HepG2 (cell line): ENCODE data around the gene MRNIP. TPM values are rescaled to one million over a fixed set of nuclear protein-coding genes. Genes with fewer than 3 reads are reported as not detected.
A peak's percentile ranks its signal among the peaks of the same experiment; 100 is the strongest.

Source experiments
- ATAC-seq: fragments of 200-7000 bp; cut with Tn5 transposase; 3 replicates; pipeline ENCODE4 v1.9.1; 2020; ENCODE audit warnings: mild to moderate bottlenecking, moderate library complexity
- BruUV-seq: library from RNA; stranded (reverse); fragments of 400-500 nt; replicated peaks from 2 replicates; lab custom pipeline; 2021; lab: Mats Ljungman, UMichigan
- CTCF ChIA-PET: fragments of 300-600 bp; formaldehyde crosslinking; extraction: SDS; loops from one replicate; lab custom pipeline; 2021; ENCODE audit warnings: low total read pairs, inconsistent platforms, low intra/inter-chr PET ratio; lab: Yijun Ruan, JAX
- POLR2A ChIA-PET: fragments of 350-600 bp; sonication (Branson Sonifier 250); formaldehyde crosslinking; loops from one replicate; lab custom pipeline; 2020; ENCODE audit warnings: antibody characterized with exemption, inconsistent platforms; lab: Yijun Ruan, JAX
- DNase-seq: peaks from one replicate; pipeline ENCODE4 v3.0.0-alpha.2; 2015; ENCODE audit warnings: low spot score
- FAIRE-seq: peaks from 3 replicates; lab custom pipeline; 2011; peaks lifted over from hg19 to GRCh38; lab: Jason Lieb, UNC
- H2AFZ ChIP-seq: one replicate; pipeline ENCODE4 v1.6.1; 2011; ENCODE audit warnings: low read length, inconsistent platforms
- H3K27ac ChIP-seq: fragments of 300-600 bp; 3 replicates; pipeline ENCODE4 v1.8.0; 2011; ENCODE audit warnings: mixed run types, mild to moderate bottlenecking, mixed read lengths, low read length, inconsistent platforms; ENCODE audit not compliant: insufficient read depth; ENCODE audit errors: extremely low read length
- H3K27me3 ChIP-seq, 2 experiments: fragments of 200-600 bp in 1 of 2; 2 replicates in 1 of 2; 3 replicates in 1 of 2; pipeline versions ENCODE4 v1.6.0 to v1.8.0; 2011; ENCODE audit warnings: low read length in 2 of 2, mild to moderate bottlenecking in 2 of 2, moderate library complexity in 2 of 2, inconsistent platforms in 1 of 2; ENCODE audit not compliant: insufficient read depth in 2 of 2, control insufficient read depth in 1 of 2
- H3K36me3 ChIP-seq, 2 experiments: fragments of 200-600 bp in 1 of 2; replicated peaks in 1 of 2; 2 replicates in 1 of 2; 3 replicates in 1 of 2; pipeline versions ENCODE4 v1.5.1 to v1.8.0; 2011; ENCODE audit warnings: low read length in 2 of 2, inconsistent platforms in 1 of 2; ENCODE audit not compliant: insufficient read depth in 2 of 2, control insufficient read depth in 1 of 2
- H3K4me1 ChIP-seq: 2 replicates; pipeline ENCODE4 v1.5.1; 2012; ENCODE audit warnings: low read length, inconsistent platforms; ENCODE audit not compliant: insufficient read depth
- H3K4me2 ChIP-seq: 2 replicates; pipeline ENCODE4 v1.6.0; 2011; ENCODE audit warnings: low read depth, low read length, inconsistent platforms
- H3K4me3 ChIP-seq, 3 experiments: fragments of 200-600 bp in 1 of 3; sonication (generic), shearing (Covaris generic) in 1 of 3; replicated peaks in 1 of 3; 2 replicates each; pipeline ENCODE4 v1.5.1; 2011 to 2016; ENCODE audit warnings: low read length in 3 of 3, inconsistent platforms in 2 of 3, low read depth in 2 of 3, mild to moderate bottlenecking in 2 of 3, control low read depth in 1 of 3, mixed read lengths in 1 of 3; ENCODE audit not compliant: insufficient read depth in 1 of 3
- H3K79me2 ChIP-seq: one replicate; pipeline ENCODE4 v1.6.1; 2011; ENCODE audit warnings: low read length, inconsistent platforms; ENCODE audit not compliant: insufficient read depth
- H3K9ac ChIP-seq: 2 replicates; pipeline ENCODE4 v1.6.0; 2011; ENCODE audit warnings: mild to moderate bottlenecking, low read depth, low read length, inconsistent platforms; ENCODE audit not compliant: insufficient read depth
- H3K9me3 ChIP-seq: 2 replicates; pipeline ENCODE4 v1.5.1; 2012; ENCODE audit warnings: mild to moderate bottlenecking, low read length
- H4K20me1 ChIP-seq: 2 replicates; pipeline ENCODE4 v1.6.0; 2011; ENCODE audit warnings: inconsistent platforms, mild to moderate bottlenecking, low read length, moderate library complexity; ENCODE audit not compliant: insufficient read depth
- AGO2 ChIP-seq: fragments of 200-400 bp; formaldehyde crosslinking; optimal IDR thresholded peaks from 2 replicates; pipeline ENCODE3; 2017; ENCODE audit warnings: mild to moderate bottlenecking, low read depth, low read length, moderate library complexity
- GABPB1 ChIP-seq: IDR thresholded peaks from 2 replicates; pipeline ENCODE4 v1.6.1; 2016; ENCODE audit warnings: mild to moderate bottlenecking, missing genetic modification reagents, moderate library complexity, missing compliant biosample characterization
- PAX8 ChIP-seq: sonication (generic); formaldehyde crosslinking; IDR thresholded peaks from 2 replicates; pipeline ENCODE4 v1.8.0; 2022; ENCODE audit warnings: mild to moderate bottlenecking, missing genetic modification reagents, borderline replicate concordance
- SMARCC2 ChIP-seq: fragments of 450-650 bp; IDR thresholded peaks from 2 replicates; pipeline ENCODE4 v1.6.1; 2017; ENCODE audit warnings: antibody characterized with exemption, mild to moderate bottlenecking
- ZKSCAN5 ChIP-seq: sonication (generic); formaldehyde crosslinking; IDR thresholded peaks from 2 replicates; pipeline ENCODE4 v1.5.1; 2020; ENCODE audit warnings: mild to moderate bottlenecking, missing genetic modification reagents
- ZNF24 ChIP-seq: fragments of 450-650 bp; IDR thresholded peaks from 2 replicates; pipeline ENCODE4 v1.6.1; 2017; ENCODE audit warnings: antibody characterized with exemption, mild to moderate bottlenecking
- ZNF34 ChIP-seq: sonication (generic); formaldehyde crosslinking; IDR thresholded peaks from 2 replicates; pipeline ENCODE4 v1.4.0; 2020; ENCODE audit warnings: mild to moderate bottlenecking, missing genetic modification reagents, borderline replicate concordance
- ZNF468 ChIP-seq: sonication (generic); formaldehyde crosslinking; IDR thresholded peaks from 2 replicates; pipeline ENCODE4 v1.8.0; 2022; ENCODE audit warnings: mild to moderate bottlenecking, moderate library complexity, missing genetic modification reagents
- ZNF629 ChIP-seq: sonication (generic); formaldehyde crosslinking; conservative IDR thresholded peaks from 2 replicates; pipeline ENCODE4 v1.5.0; 2020; ENCODE audit warnings: missing genetic modification reagents
- ZNF7 ChIP-seq: IDR thresholded peaks from 2 replicates; pipeline ENCODE4 v1.6.1; 2016; ENCODE audit warnings: missing biosample characterization, missing genetic modification reagents
- WGBS: methylation state at CpG from one replicate; pipeline ENCODE4 v1.1.6; 2017; ENCODE audit warnings: low lambda C conversion rate; 5-methylcytosine and 5-hydroxymethylcytosine counted together
- in situ Hi-C: cut with HindIII; loops from 2 replicates; pipeline ENCODE4 v1.10.0; 2017; ENCODE audit warnings: low pct_unique_long_range_greater_than_20kb; ENCODE audit not compliant: extremely low pct_ligation_motif_present
- intact Hi-C: fragments of 100-400 bp; cut with micrococcal nuclease; formaldehyde crosslinking; loops from one replicate; pipeline ENCODE4 v1.10.0; 2022; ENCODE audit not compliant: unreplicated experiment
- polyA plus RNA-seq, 8 experiments: library from polyadenylated mRNA; depleted of rRNA in 3 of 8; stranded (reverse) in 7 of 8; unstranded in 1 of 8; fragments of >200 nt; fragmentation: Illumina TruSeq in 4 of 8; extraction: Trizol in 4 of 8; gene quantifications; 2 replicates each; pipeline versions ENCODE4 v1.2.1 to v1.2.3, GENCODE V29; 2011 to 2016; ENCODE audit warnings: low read depth in 4 of 8, missing spikeins in 1 of 8, mixed read lengths in 1 of 8; ENCODE audit not compliant: insufficient read depth in 1 of 8
- total RNA-seq, 5 experiments: library from RNA; depleted of rRNA; stranded (reverse); fragments of >200 nt; fragmentation: Illumina TruSeq; extraction: Trizol; gene quantifications; 2 replicates each; pipeline ENCODE4 v1.2.3, GENCODE V29; 2016; ENCODE audit warnings: low read depth in 1 of 5
- TF ChIP-seq, protein P1 (sequence below): sonication (generic); formaldehyde crosslinking; conservative IDR thresholded peaks from 2 replicates; pipeline ENCODE4 v1.8.1; 2023; ENCODE audit warnings: missing genetic modification reagents
- TF ChIP-seq, protein P2 (sequence below): sonication (generic); formaldehyde crosslinking; conservative IDR thresholded peaks from 2 replicates; pipeline ENCODE4 v1.8.0; 2022; ENCODE audit warnings: mild to moderate bottlenecking, moderate library complexity, missing genetic modification reagents

The MRNIP gene
- total and polyA plus RNA-seq, 2 of the 13 experiments (the other 11 are each of a cell fraction or from before 2014, with no cell fraction given) = 15.5 to 34.1 TPM

DNA sequence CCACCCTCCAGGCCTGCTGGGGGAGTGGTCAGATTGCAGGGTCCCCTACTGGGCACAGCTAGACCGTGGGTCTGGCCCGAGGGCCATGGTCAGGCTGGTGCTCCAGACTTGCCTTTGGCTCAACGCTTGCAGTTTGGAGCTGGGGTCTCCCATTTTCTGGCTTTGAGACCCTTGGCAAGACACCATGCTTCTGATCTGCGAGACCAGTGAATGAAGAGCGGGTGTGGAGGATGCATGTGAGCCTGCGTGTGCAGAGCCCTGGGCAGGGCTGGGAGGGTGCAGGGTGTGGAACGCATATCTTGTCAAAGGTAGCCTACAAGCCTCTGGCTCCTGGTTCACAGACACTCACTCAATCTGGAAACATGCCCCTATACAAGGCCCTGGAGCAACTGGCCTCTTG, 6.1 kb upstream of the MRNIP start (continued):
- TF ChIP-seq ZNF468 (CRISPR knock-in tag) (no peak), ZNF629 (CRISPR knock-in tag) (no peak), ZNF7 (no peak), SMARCC2 (no peak), GABPB1 (CRISPR knock-in tag) (no peak), ZNF24 (no peak), ZNF34 (CRISPR knock-in tag) (no peak), ZKSCAN5 (CRISPR knock-in tag) (no peak)
- TF ChIP-seq, protein P1, sequence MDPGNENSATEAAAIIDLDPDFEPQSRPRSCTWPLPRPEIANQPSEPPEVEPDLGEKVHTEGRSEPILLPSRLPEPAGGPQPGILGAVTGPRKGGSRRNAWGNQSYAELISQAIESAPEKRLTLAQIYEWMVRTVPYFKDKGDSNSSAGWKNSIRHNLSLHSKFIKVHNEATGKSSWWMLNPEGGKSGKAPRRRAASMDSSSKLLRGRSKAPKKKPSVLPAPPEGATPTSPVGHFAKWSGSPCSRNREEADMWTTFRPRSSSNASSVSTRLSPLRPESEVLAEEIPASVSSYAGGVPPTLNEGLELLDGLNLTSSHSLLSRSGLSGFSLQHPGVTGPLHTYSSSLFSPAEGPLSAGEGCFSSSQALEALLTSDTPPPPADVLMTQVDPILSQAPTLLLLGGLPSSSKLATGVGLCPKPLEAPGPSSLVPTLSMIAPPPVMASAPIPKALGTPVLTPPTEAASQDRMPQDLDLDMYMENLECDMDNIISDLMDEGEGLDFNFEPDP = no peak
- TF ChIP-seq, protein P2, sequence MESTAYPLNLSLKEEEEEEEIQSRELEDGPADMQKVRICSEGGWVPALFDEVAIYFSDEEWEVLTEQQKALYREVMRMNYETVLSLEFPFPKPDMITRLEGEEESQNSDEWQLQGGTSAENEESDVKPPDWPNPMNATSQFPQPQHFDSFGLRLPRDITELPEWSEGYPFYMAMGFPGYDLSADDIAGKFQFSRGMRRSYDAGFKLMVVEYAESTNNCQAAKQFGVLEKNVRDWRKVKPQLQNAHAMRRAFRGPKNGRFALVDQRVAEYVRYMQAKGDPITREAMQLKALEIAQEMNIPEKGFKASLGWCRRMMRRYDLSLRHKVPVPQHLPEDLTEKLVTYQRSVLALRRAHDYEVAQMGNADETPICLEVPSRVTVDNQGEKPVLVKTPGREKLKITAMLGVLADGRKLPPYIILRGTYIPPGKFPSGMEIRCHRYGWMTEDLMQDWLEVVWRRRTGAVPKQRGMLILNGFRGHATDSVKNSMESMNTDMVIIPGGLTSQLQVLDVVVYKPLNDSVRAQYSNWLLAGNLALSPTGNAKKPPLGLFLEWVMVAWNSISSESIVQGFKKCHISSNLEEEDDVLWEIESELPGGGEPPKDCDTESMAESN (CRISPR knock-in tag) = no peak
- TF ChIP-seq, all 625 proteins: peak for 0

DNA sequence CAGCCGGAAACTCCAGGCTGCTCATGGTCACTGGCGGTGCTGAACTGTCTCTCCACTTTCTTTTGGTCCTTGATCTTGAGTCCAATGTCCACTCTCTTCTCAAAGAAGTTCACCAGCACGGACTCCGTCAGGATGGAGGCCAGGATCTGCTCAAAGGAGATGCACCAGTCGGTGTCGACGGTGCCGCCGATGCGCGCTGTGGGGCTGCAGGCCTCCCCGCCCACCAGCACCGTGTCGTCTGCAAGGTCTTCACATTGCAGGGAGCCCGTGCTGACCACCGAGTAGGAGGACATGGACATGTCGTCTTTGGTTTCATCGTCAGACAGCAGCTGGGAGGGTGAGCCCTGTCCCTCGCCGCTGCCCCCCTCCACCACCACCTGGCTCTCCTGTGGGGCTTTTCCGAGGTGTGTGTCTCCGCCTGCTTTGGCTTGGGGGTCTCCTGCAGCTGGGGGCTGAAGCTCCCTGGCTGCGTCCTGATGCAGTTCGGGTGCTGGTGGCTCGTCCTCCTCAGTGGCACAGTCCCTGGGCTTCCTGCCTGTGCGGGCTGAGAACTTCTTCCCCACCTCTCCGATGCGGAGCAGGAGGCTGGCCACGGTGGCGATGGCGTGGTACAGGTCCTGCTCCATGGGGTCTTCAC, 5.0 kb upstream of the MRNIP start:
- Histone ChIP-seq H3K4me2 (no peak overlapping the region), H3K79me2 (no peaks in the 10 kb centered on the region), H3K9ac (no peak overlapping the region)
- no TSS peak for BruUV-seq
- no peak for FAIRE-seq
- ATAC-seq = no peak
- TF ChIP-seq PAX8 (CRISPR knock-in tag) = no peak
- peak; percentile 20 for TF ChIP-seq AGO2
- TF ChIP-seq, all 625 proteins: peak for 1
- no peaks in the 10 kb centered on the region for H4K20me1 ChIP-seq
- POLR2A ChIA-PET = no interaction called here
- in situ Hi-C loops (no loop called here), intact Hi-C loops (no loop called here)
- peaks cover 14% of the 10 kb centered on the region for H3K4me1 ChIP-seq
- H3K27me3 ChIP-seq = no peaks in the 10 kb centered on the region
- no peak overlapping the region for H2AFZ ChIP-seq
- CTCF ChIA-PET = no interaction called here
- H3K36me3 ChIP-seq = peaks cover 18 to 25% of the 10 kb centered on the region in 2 experiments; a peak in 4 of 5 replicates
- no peak for DNase-seq
- H3K9me3 ChIP-seq = no peaks in the 10 kb centered on the region
- no peak overlapping the region for H3K27ac ChIP-seq
- WGBS = 97% methylated on average over 19 of the region's 31 CpGs
- H3K4me3 ChIP-seq = no peak overlapping the region
